Mesothelial cell of epicardium (in vitro differentiated cells): Measurements from ENCODE around the gene FOXC2. TPM values are rescaled to one million over a fixed set of nuclear protein-coding genes. Genes with fewer than 3 reads are reported as not detected.
A peak's percentile ranks its signal among the peaks of the same experiment; 100 is the strongest.

Source experiments
- DNase-seq, 2 experiments: peaks; one replicate each; pipeline ENCODE4 v3.0.0; 2021; ENCODE audit warnings: low spot score in 2 of 2; ENCODE audit not compliant: unreplicated experiment in 2 of 2
- H3K27ac Mint-ChIP-seq: 2 replicates; pipeline ENCODE4 v1.8.0; 2021; ENCODE audit warnings: mixed read lengths
- H3K27me3 Mint-ChIP-seq: 2 replicates; pipeline ENCODE4 v1.8.0; 2021; ENCODE audit warnings: low read depth, mixed read lengths
- H3K36me3 Mint-ChIP-seq: 2 replicates; pipeline ENCODE4 v1.8.0; 2021; ENCODE audit warnings: mixed read lengths
- H3K4me1 Mint-ChIP-seq: 2 replicates; pipeline ENCODE4 v1.8.0; 2021; ENCODE audit warnings: mixed read lengths
- H3K4me3 Mint-ChIP-seq: 2 replicates; pipeline ENCODE4 v1.8.0; 2021; ENCODE audit warnings: mild to moderate bottlenecking, moderate library complexity, mixed read lengths
- H3K9me3 Mint-ChIP-seq: 2 replicates; pipeline ENCODE4 v1.8.0; 2021; ENCODE audit warnings: mixed read lengths
- CTCF ChIP-seq: fragments of 200-600 bp; sonication (generic); IDR thresholded peaks from one replicate; pipeline ENCODE4 v1.5.0; 2021; ENCODE audit warnings: antibody characterized with exemption; ENCODE audit not compliant: unreplicated experiment
- total RNA-seq: library from RNA; stranded (reverse); gene quantifications from 3 replicates; pipeline ENCODE4 v1.2.1, GENCODE V29; 2021

The FOXC2 gene
- total RNA-seq, 1 donor from 2014 or later = 12.3 TPM

DNA sequence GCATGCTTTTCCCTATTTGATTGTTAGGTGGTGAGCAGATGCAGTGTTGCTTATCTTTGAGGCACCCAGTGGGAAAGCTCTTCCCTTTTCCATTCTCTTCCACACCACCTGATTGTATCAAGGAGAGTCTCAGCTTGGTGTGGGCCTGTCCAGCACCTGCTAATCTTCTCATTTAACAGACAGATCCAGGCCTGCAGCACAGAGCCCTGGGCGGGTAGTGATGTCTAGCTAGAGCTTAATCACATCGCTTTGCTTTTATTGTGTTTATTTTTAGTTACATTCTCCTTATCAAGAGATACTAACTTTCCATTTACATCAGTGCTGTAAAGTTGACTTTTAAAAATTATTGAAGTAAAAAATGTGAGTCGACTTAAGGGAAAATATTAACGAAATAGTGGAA is 35.9 kb downstream of the FOXC2 start:
- no peak for DNase-seq
- TF ChIP-seq CTCF = no peak
- Mint-ChIP-seq H3K4me3 (no peak overlapping the region), H3K9me3 (no peaks in the 10 kb centered on the region), H3K27ac (no peak overlapping the region), H3K4me1 (peaks cover 24% of the 10 kb centered on the region), H3K27me3 (no peaks in the 10 kb centered on the region), H3K36me3 (no peaks in the 10 kb centered on the region)

DNA sequence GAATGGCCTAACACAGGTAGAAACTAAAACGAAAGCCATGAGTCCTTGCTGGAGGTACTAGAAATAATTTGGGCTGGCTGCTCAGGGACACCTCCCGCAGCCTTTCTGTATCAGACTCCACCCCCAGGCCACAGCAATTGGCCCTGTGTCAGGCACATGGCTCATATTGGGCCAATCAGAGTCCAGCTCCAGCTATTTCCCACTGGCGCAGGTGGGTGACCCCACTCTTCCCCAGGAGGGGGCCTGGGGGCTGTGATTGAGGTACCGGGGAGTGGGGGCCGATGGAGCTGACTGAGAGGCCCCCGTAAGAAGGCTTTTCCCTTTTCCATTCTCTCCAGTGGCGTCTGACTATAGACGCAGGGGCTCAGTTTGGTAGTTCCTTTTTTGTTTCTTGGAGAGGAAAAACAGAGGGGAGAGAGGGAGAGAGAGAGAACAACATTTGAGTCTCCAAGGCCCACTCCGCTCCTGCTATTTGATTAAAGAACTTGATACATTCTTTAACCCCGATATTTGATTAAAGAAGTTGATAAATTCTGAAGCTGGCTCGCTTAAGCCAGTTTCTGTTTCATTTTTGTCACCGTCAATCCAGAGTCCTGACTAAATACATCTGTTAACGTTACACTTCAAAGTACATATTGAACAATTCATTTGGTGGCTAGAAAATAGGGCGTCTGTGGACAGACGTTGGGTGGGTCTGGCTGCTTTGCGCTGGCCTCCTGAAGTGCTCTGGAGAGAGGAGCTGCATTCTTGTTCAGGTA is 38.0 kb downstream of the FOXC2 start:
- Mint-ChIP-seq H3K27me3 (no peaks in the 10 kb centered on the region), H3K27ac (no peak overlapping the region), H3K36me3 (no peaks in the 10 kb centered on the region), H3K9me3 (no peaks in the 10 kb centered on the region), H3K4me1 (peaks cover 17% of the 10 kb centered on the region), H3K4me3 (no peak overlapping the region)
- TF ChIP-seq CTCF = no peak
- DNase-seq = no peak

- TF ChIP-seq CTCF = no peak
- Mint-ChIP-seq H3K36me3 (no peaks in the 10 kb centered on the region), H3K4me3 (no peak overlapping the region), H3K4me1 (peaks cover 24% of the 10 kb centered on the region), H3K27ac (no peak overlapping the region), H3K27me3 (no peaks in the 10 kb centered on the region), H3K9me3 (no peaks in the 10 kb centered on the region)
- no peak for DNase-seq
Observed at GRCh38 chr16:86605950-86606349, 39.3 kb downstream of the FOXC2 start.

GRCh38 chr16:86608301-86608747 is 41.7 kb downstream of the FOXC2 start:
- no peak for TF ChIP-seq CTCF
- Mint-ChIP-seq H3K27ac (no peak overlapping the region), H3K4me1 (peaks cover 31% of the 10 kb centered on the region), H3K36me3 (no peaks in the 10 kb centered on the region), H3K27me3 (no peaks in the 10 kb centered on the region), H3K4me3 (no peak overlapping the region), H3K9me3 (no peaks in the 10 kb centered on the region)
- no peak for DNase-seq

DNA sequence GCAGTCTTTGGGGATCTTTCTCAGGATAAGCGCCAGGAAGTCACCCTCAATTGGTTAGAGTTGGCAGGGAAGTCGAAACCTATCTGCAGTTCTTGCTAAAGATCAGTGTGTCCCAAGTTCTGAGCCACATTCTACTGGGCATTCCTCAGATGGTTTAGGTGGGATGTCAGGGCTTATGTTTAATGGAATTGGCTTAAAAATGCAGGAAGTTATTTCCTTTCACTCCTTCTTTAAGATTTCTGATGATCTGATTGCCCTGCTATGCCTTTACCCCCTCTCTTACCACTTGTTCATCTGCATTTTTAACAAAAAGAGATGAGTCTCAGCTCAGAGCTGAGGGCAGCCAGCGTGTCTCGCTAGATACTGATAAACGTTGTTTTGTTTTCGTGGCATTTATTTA is 42.5 kb downstream of the FOXC2 start:
- TF ChIP-seq CTCF = no peak
- H3K4me1 Mint-ChIP-seq = peaks cover 32% of the 10 kb centered on the region
- H3K27ac Mint-ChIP-seq = peak overlapping the region; percentile 91
- H3K9me3 Mint-ChIP-seq = no peaks in the 10 kb centered on the region
- no peak overlapping the region for H3K4me3 Mint-ChIP-seq
- H3K36me3 Mint-ChIP-seq = no peaks in the 10 kb centered on the region
- no peak for DNase-seq
- H3K27me3 Mint-ChIP-seq = no peaks in the 10 kb centered on the region

- Mint-ChIP-seq H3K36me3 (no peaks in the 10 kb centered on the region), H3K27ac (peak overlapping the region; percentile 91), H3K4me3 (no peak overlapping the region), H3K4me1 (peaks cover 38% of the 10 kb centered on the region), H3K27me3 (no peaks in the 10 kb centered on the region), H3K9me3 (no peaks in the 10 kb centered on the region)
- DNase-seq = no peak
- TF ChIP-seq CTCF = no peak
Observed at GRCh38 chr16:86609661-86610060, 43.0 kb downstream of the FOXC2 start.
